ENCODE results near the gene NCAM1. TPM values are rescaled to one million over a fixed set of nuclear protein-coding genes. Genes with fewer than 3 reads are reported as not detected.

The NCAM1 gene
- total RNA-seq, 1 experiment from 2014 or later: 5.9 TPM

- no peak overlapping the region for H3K27ac Mint-ChIP-seq
- no peaks in the 10 kb centered on the region; the same call in 1 of the 2 replicates for H3K27me3 Mint-ChIP-seq (ENCODE audit: low read depth)
- no peak for ATAC-seq
- H3K4me3 Mint-ChIP-seq: no peak overlapping the region
- CTCF ChIA-PET: no interaction called here
- H3K4me1 Mint-ChIP-seq: no peaks in the 10 kb centered on the region
- DNase-seq (ENCODE audit: low spot score): no peak
- TF ChIP-seq NFYB (CRISPR knock-in tag; conservative IDR thresholded peaks at IDR 0.05; ENCODE audit: low read depth) (no peak), SP1 (CRISPR knock-in tag; conservative IDR thresholded peaks at IDR 0.05) (no peak), MXD4 (CRISPR knock-in tag; IDR thresholded peaks at IDR 0.05; ENCODE audit: borderline replicate concordance) (no peak), ZNF138 (CRISPR knock-in tag; conservative IDR thresholded peaks at IDR 0.05) (no peak), IRF1 (CRISPR knock-in tag; IDR thresholded peaks at IDR 0.05) (no peak), ERG (CRISPR knock-in tag; IDR thresholded peaks at IDR 0.05) (no peak), ZBTB43 (CRISPR knock-in tag; IDR thresholded peaks at IDR 0.05) (no peak), KAT7 (CRISPR knock-in tag; IDR thresholded peaks at IDR 0.05; ENCODE audit: borderline replicate concordance) (no peak), MYBL2 (CRISPR knock-in tag; IDR thresholded peaks at IDR 0.05) (no peak), ATF1 (CRISPR knock-in tag; IDR thresholded peaks at IDR 0.05) (no peak), USF2 (CRISPR knock-in tag; IDR thresholded peaks at IDR 0.05) (no peak), NR3C1 (CRISPR knock-in tag; conservative IDR thresholded peaks at IDR 0.05; ENCODE audit: low read depth) (no peak), AR (CRISPR knock-in tag; IDR thresholded peaks at IDR 0.05) (no peak), SOX15 (CRISPR knock-in tag; IDR thresholded peaks at IDR 0.05) (no peak), GABPB1 (CRISPR knock-in tag; IDR thresholded peaks at IDR 0.05) (no peak), NFE2L1 (CRISPR knock-in tag; IDR thresholded peaks at IDR 0.05) (no peak), OVOL2 (CRISPR knock-in tag; IDR thresholded peaks at IDR 0.05; ENCODE audit: borderline replicate concordance) (no peak)
- no peaks in the 10 kb centered on the region for H3K36me3 Mint-ChIP-seq
- POLR2A ChIA-PET: no interaction called here
- no peaks in the 10 kb centered on the region for H3K9me3 Mint-ChIP-seq
Measured at GRCh38 chr11:113286009-113286408, 324.8 kb downstream of the NCAM1 start.

- TF ChIP-seq MLX (CRISPR knock-in tag; IDR thresholded peaks at IDR 0.05): no peak
- TF ChIP-seq NFATC4 (CRISPR knock-in tag; IDR thresholded peaks at IDR 0.05): no peak
- TF ChIP-seq ZNF512 (CRISPR knock-in tag; IDR thresholded peaks at IDR 0.05; ENCODE audit: borderline replicate concordance): no peak
- no peaks in the 10 kb centered on the region for H3K9me3 Mint-ChIP-seq
- no peaks in the 10 kb centered on the region; the same call in 1 of the 2 replicates for H3K27me3 Mint-ChIP-seq (ENCODE audit: low read depth)
- no peaks in the 10 kb centered on the region for H3K36me3 Mint-ChIP-seq
- ChIA-PET POLR2A (no interaction called here), CTCF (interaction anchor here (4.2 kb wide), 1 partner anchor 698 kb away, joined by 65 read pairs; no protein-coding TSS in a partner anchor)
- no peak overlapping the region for H3K27ac Mint-ChIP-seq
- H3K4me1 Mint-ChIP-seq: no peaks in the 10 kb centered on the region
- H3K4me3 Mint-ChIP-seq: no peak overlapping the region
- ATAC-seq: no peak
- DNase-seq (ENCODE audit: low spot score): no peak
Measured at GRCh38 chr11:113286509-113287497, 325.6 kb downstream of the NCAM1 start.
